HG02798 (cell line): ENCODE measurements around the gene TEF.
"Not testable (repeated sequence)": the region's sequence is repeated elsewhere in the genome, so short reads cannot be mapped to it uniquely, and the experiment has no call there.

Experiments
- ATAC-seq: cut with Tn5 transposase; IDR thresholded peaks from one replicate; pipeline ENCODE4 v1.9.1; 2021; ENCODE audit warnings: mild to moderate bottlenecking; ENCODE audit not compliant: unreplicated experiment, poor library complexity

Gene TEF

GRCh38 chr22:41415554-41415953, 33.8 kb downstream of the TEF start:
- no peak for ATAC-seq

- ATAC-seq, result no peak
These were observed 36.1 kb downstream of the TEF start for GRCh38 chr22:41417622-41418390.

GRCh38 chr22:41418717-41419116, 37.0 kb downstream of the TEF start:
- no peak for ATAC-seq

- no peak for ATAC-seq
These were observed 44.1 kb downstream of the TEF start for GRCh38 chr22:41425660-41426365.

- no peak for ATAC-seq
These were observed 47.6 kb downstream of the TEF start for GRCh38 chr22:41429232-41429950.

- no peak for ATAC-seq
These were observed 48.2 kb downstream of the TEF start for GRCh38 chr22:41429951-41430332.

GRCh38 chr22:41431656-41432055, 49.9 kb downstream of the TEF start:
- no peak for ATAC-seq

GRCh38 chr22:41433480-41433879, 51.7 kb downstream of the TEF start:
- ATAC-seq, result not testable (repeated sequence)

- not testable (repeated sequence) for ATAC-seq
These were observed 52.7 kb downstream of the TEF start for GRCh38 chr22:41434361-41435003.

GRCh38 chr22:41435560-41435959, 53.8 kb downstream of the TEF start:
- no peak for ATAC-seq

- ATAC-seq, result no peak
These were observed 54.8 kb downstream of the TEF start for GRCh38 chr22:41436322-41437113.

- ATAC-seq, result no peak
These were observed 55.5 kb downstream of the TEF start for GRCh38 chr22:41437198-41437597.

GRCh38 chr22:41440511-41440910, 58.8 kb downstream of the TEF start:
- not testable (repeated sequence) for ATAC-seq

GRCh38 chr22:41442240-41442792, 60.6 kb downstream of the TEF start:
- ATAC-seq, result no peak

- peak; percentile 59 for ATAC-seq
These were observed 62.8 kb downstream of the TEF start for GRCh38 chr22:41444360-41445128.

GRCh38 chr22:41445129-41446056, 63.7 kb downstream of the TEF start:
- no peak for ATAC-seq

- ATAC-seq, result no peak
These were observed 64.3 kb downstream of the TEF start for GRCh38 chr22:41446057-41446501.
